Erythroblast (primary cell): ENCODE data around the gene ATP8A1.

Experiments used
- GATA1 ChIP-seq: IDR thresholded peaks from 2 replicates; pipeline ENCODE4 v1.6.1; 2011; ENCODE audit warnings: low read depth, mild to moderate bottlenecking, control low read depth, low read length, moderate library complexity
- POLR2A ChIP-seq: IDR thresholded peaks from 2 replicates; pipeline ENCODE4 v1.6.1; 2011; ENCODE audit warnings: mild to moderate bottlenecking, low read length

GRCh38 chr4:42594888-42595287 is 62.0 kb downstream of the ATP8A1 start:
- no peak for TF ChIP-seq POLR2A
- no peak for TF ChIP-seq GATA1
